Suppressor macrophage (primary cell): Measurements from ENCODE around the gene C6orf89.

Source experiments
- DNase-seq, 4 experiments: peaks; one replicate each; pipeline ENCODE4 v3.0.0-alpha.2; 2020 to 2022
- total RNA-seq, 17 experiments: gene quantifications; one replicate each; lab custom pipeline; 2026; ENCODE audit warnings: mixed read lengths in 6 of 17, inconsistent platforms in 3 of 17; lab: John Stamatoyannopoulos, UW

C6orf89 gene
- 53.0 to 115 (median 91.2) reads per million in 17 experiments for total RNA-seq

- peak; percentile 98 to 99 (median 98) for DNase-seq
Measured at GRCh38 chr6:36885461-36886401, at the start of gene C6orf89. Gene C6orf89 (plus strand): TSS chr6:36885952. CDS start chr6:36899445, 13,493 bp downstream.

GRCh38 chr6:36836111-36837021 is 49.4 kb upstream of the C6orf89 start:
- DNase-seq = no peak

- DNase-seq = no peak
Measured at GRCh38 chr6:36837022-36837339, 48.8 kb upstream of the C6orf89 start.

GRCh38 chr6:36837686-36838085 is 48.1 kb upstream of the C6orf89 start:
- no peak for DNase-seq

GRCh38 chr6:36838896-36839748 is 46.6 kb upstream of the C6orf89 start, which contains the start of gene CPNE5:
Gene CPNE5 (minus strand): TSS chr6:36839444. CDS start chr6:36839377, 67 bp downstream.
- DNase-seq = no peak

GRCh38 chr6:36839749-36840431 is 45.9 kb upstream of the C6orf89 start:
- peak in 3 of 4 experiments; percentile 25 to 67 (median 53) for DNase-seq

GRCh38 chr6:36840432-36841403 is 45.0 kb upstream of the C6orf89 start:
- DNase-seq = peak in 1 of 4 experiments; percentile 40

GRCh38 chr6:36841756-36842155 is 44.0 kb upstream of the C6orf89 start:
- DNase-seq = no peak

- no peak for DNase-seq
Measured at GRCh38 chr6:36843170-36843569, 42.6 kb upstream of the C6orf89 start.

- DNase-seq = no peak
Measured at GRCh38 chr6:36844232-36845170, 41.3 kb upstream of the C6orf89 start.

- DNase-seq = no peak
Measured at GRCh38 chr6:36845233-36845632, 40.5 kb upstream of the C6orf89 start.

- no peak for DNase-seq
Measured at GRCh38 chr6:36847152-36847551, 38.6 kb upstream of the C6orf89 start.

- DNase-seq = no peak
Measured at GRCh38 chr6:36847991-36848390, 37.8 kb upstream of the C6orf89 start.

GRCh38 chr6:36848658-36849441 is 36.9 kb upstream of the C6orf89 start:
- DNase-seq = peak; percentile 66 to 86 (median 81)

GRCh38 chr6:36850021-36850420 is 35.7 kb upstream of the C6orf89 start:
- peak in 1 of 4 experiments; percentile 24 for DNase-seq

- DNase-seq = peak; percentile 75 to 87 (median 78)
Measured at GRCh38 chr6:36851149-36851614, 34.6 kb upstream of the C6orf89 start.

- no peak for DNase-seq
Measured at GRCh38 chr6:36851626-36852025, 34.1 kb upstream of the C6orf89 start.
